Stimulated activated CD4-positive, alpha-beta T cell treated with anti-CD3 and anti-CD28 coated beads, Interleukin-1b, Interleukin-23, amount 100 ng/mL, for 48 hours (primary cell): ENCODE results near the gene OTUB2.
"Not testable (repeated sequence)": the region's sequence is repeated elsewhere in the genome, so short reads cannot be mapped to it uniquely, and the experiment has no call there.

Source experiments
- DNase-seq: peaks from one replicate; pipeline ENCODE4 v3.0.0-alpha.2; 2020

OTUB2 gene

DNA sequence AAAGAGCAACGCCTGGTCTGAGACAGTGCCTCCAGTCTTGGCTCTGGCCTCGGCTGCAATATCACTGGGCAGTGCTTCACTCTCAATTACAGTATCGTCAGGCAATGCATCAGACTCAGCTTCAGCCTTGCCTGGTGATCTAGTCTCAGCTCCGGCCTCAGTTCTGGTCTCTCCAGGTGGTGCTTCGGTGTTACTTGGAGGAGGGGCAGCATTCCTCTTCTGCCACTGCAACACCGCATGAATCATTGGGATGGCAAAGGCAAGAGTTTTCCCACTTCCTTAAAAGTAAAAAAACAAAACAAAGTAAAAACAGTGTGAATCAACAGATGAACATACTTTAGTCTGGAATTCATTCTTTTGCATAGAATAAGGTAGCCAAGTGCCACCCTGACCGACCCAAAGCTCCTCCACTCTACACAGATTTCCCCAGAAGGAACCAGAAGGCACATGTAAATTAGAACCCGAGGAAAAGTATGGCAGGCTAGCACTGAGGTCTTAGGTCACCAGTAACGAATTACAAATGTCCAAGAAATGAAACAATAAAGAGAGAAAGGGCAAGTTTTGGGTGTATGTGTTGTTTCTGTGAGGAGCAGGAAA, 36.3 kb downstream of the OTUB2 start:
- no peak for DNase-seq

DNA sequence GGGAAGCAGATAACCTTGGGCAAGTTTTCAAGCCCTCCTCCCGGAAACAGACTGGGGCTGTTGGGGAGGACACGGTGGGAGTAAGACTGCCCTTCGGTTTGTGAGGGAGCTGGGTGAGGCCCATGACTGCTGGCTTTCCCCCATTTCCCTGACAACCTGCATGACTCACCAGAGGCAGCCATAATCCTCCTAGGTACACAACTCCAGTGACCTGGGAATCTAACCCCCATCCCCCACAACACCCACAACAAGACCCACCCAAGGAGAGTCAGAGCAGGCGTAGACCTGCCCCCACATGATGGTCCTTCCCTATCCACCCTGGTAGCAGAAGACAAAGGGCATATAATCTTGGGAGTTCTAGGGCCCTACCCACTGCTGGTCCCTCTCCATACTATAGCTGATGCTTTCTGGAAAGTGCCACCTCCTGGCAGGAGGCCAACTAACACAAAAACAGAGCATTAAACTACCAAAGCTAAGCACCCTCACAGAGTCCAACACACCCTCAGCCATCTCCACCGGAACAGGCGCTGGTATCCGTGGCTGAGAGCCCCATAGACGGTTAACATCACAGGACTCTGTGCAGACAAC, 40.0 kb downstream of the OTUB2 start:
- DNase-seq = no peak

DNA sequence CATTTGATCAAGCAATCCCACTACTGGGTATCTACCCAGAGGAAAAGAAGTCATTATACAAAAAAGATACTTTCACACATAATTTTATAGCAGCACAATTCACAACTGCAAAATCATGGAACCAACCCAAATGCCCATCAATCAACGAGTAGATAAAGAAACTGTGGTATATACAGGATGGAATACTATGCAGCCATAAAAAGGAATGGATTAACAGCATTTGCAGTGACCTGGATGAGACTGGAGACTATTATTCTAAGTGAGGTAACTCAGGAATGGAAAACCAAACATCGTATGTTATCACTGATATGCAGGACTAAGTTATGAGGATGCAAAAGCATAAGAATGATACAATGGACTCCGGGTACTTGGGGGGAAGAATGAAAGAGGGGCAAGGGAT, 45.9 kb downstream of the OTUB2 start:
- not testable (repeated sequence) for DNase-seq

DNA sequence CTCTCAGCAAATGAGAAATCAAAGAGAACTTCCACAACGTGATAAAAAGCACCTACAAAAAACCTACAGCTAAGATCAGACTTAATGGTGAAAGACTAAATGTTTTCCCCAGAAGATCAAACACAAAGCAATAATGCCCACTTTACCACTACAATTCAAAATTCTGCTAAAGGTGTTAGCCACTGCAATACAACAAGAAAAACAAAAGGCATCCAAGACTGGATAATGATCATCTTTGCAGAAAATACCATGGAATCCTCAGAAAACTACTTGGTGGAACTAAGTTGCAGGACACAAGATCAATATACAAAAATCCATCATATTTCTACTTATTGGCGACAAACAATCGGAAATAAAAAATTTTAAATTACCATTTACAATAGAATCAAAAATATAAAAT, 48.4 kb downstream of the OTUB2 start:
- DNase-seq = no peak

DNA sequence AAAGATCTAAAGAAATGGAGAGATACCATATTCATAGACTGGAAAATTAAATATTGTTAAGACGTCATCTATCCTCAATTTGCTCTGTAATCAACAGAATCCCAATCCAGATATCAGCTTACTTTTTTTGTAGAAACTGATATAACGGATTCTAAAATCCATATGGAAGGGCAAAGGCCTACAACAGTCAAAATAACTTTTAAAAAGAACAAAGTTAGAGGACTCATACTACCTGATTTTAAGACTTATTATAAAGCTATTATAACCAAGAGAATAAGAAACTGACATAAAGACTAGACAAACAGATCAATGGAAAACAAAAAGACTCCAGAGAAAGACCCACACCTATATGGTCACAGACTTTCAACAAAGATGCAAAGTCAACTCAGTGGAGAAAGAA, 48.9 kb downstream of the OTUB2 start:
- no peak for DNase-seq

DNA sequence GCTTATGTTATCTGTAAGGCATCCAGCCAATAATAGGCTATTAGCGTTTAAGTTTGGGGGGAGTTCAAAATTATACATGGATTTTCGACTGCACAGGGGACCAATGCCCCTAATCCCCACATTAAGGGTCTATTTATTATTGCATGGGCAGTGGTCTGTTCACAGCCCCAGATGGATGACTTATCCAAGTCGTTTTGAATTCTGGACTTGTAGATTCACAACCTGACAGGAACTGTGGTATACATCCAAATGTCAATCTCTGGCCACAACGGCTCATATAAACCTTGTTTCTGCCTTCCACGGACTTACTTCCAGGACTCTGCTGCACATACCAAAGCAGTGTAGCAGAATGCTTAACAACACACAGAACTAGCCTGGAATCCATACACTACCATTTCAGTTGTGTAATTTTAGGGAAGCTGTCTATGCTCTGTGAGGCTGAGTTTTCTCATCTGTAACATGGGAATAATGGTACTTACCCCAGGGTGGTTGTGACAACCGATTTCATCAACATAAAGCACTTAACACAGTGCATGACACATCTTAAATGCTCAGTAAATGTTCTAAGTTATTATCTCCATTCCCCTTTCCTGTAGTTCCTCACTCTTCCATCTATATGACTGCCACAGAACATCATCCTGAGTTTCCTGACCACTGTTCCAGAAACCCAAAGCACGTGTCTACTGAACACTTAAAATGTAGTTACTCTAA, 51.1 kb downstream of the OTUB2 start:
- DNase-seq = no peak

DNA sequence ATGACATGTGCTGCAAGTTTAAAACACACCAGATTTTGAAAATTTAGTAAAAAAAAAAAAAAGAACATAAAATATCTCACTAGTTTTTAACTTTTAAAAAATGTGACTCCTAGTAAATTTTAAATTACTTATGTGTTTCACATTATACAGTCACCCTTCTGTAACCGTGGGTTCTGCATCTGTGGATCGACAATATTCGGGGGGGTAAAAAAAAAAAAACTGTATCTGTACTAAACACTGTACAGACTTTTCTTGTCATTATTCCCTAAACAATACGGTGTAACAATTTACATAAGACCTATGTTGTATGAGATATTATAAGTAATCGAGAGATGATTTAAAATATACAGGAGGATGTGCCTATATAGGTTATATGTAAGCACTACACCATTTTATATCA, 51.7 kb downstream of the OTUB2 start:
- DNase-seq = no peak

DNA sequence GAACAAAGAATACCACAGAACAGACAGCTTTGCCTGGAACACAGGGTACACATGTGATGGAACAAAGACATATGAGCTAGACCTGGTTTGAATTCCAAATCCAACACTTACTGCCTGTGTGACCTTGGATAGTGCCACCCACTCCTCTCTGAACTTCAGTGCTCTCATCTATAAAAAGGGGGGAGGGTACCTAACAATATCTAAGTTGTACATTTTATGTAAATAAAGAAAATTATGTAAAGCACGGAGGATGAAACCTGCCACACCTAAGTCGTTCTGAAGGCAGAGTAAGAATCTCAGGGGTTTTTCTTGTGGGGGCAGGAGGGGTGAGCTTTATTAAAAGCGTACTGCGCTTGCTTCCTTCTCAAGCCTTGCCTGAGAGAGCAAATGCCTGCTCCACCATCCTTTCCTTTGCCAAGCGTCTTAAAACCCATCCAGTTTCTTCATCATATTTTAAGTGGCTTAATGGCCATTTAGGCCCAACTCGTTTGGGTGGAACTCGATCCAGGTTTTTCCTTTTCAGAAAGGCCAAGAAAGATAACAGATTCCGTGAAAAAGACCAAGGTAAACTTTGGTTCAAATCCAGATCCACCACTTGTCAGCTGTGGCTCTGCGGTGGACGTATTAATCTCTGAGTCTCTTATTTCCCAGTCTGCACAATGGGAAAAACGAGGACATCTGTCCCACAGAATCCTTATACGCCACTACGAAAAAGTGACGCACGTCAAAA, 53.9 kb downstream of the OTUB2 start:
- no peak for DNase-seq

DNA sequence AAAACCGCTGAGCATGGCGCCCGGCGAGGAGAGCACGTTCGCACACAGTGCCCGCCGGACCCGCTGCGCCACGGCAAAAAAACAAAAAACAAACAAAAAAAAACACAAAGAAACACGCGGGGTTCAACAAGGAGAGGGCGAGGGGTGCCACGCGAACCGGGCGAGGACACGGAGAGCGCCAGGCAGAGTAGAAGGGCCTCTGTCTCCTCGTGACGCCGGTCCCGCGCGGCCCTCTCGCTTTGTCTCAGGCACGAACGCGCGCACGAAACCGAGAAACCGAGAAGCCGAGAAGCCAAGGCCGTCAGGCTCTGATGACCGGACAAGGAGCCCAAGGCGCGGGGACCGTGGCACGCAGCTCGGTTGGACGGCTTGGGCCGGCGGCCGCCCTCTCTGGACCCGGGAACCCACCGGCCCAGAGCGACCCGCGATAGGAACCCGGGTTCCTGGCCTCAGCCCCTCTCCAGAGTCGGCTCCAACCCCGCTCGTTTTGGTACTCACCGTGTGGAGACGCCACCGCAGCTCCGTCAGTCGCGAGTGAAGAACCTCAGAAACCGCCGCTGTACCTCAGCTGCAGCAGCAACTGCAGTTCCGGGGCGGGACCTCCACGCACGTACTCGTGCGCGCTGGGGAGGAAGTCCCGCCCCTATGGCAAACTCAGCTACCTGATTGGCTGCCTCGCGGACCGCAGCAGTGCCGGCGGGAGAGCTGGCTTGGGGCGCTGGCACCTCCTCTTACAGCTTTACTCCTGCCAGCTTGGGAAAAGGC, 54.7 kb downstream of the OTUB2 start, which contains the start of the genes DDX24 and IFI27L1:
Gene DDX24, minus strand, starts transcription at position 582 of the 765 bp plus-strand sequence. CDS start 1,460 bp downstream, outside the sequence.
Gene IFI27L1, plus strand, starts transcription at position 690 of the 765 bp plus-strand sequence. CDS start 15,628 bp downstream, outside the sequence.
- peak; percentile 97 for DNase-seq

DNA sequence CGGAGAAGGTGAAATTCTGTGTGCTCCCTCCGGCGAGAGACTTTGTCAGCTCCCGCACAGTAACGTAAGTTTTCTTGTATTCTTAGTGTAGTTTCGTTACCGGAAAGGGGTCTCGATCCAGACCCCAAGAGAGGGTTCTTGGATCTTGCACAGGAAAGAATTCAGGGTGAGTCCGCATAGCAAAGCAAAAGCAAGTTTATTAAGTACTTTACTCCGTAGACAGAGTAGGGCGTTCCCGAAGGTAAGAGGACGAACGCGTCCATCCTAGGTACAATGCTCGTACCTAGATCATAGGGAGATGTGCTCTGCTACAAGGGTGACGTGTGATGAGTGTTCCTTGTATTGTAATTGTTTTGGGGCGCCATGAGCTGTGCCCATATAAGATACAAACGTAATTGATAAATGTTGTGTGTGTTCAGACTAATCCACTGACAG, 55.3 kb downstream of the OTUB2 start:
- DNase-seq = peak; percentile 3

DNA sequence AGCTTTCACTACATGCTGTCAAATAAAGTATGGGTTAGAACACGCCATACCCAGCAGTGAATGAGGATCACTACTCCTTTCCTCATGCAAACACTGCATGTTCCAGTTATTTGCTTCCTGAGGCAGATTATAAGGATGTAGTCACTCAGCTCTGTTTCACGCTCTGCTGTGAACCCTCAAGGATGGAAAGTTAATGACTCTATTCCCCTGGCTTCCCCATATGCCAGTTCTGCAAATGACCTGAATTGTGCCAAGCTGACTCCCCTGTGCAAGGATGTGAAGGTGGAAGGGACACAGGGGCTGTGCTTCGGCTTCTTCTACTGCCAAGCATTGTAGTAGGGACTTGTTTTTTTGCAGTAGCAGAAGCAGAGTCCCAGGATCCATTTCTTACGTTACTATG, 61.8 kb downstream of the OTUB2 start:
- no peak for DNase-seq

DNA sequence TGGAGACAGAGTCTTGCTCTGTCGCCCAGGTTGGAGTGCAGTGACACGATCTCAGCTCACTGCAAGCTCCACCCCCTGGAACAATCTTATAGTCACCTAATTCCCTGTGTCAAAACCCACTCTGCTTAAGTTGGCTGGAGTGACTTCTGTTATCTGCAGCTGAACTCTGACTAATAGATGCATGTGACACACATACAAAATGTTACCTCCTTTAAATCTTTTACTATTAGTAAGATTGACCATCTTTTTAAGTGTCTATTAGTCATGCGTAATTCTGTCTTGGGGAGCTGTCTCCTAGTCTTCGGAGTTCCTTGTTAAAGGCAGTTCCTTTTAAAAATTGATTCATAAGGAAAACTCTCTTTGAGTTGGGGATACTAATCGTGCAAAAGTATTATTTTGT, 62.4 kb downstream of the OTUB2 start:
- DNase-seq = no peak

DNA sequence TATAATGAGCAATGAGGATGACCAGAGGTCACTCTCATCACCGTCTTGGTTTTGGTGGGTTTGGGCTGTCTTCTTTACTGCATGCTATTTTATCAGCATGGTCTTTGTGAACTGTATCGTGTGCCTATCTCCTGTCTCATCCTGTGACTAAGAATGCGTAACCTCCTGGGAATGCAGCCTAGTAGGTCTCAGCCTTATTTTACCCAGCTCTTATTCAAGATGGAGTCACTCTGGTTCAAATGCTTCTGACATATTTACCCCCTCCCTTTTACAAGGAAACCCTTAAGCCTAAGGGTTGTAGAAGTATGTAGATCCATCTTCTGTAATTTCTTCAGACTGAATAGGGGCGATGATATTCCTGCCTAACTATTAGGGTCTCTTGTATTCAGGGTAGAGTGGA, 63.3 kb downstream of the OTUB2 start:
- no peak for DNase-seq

DNA sequence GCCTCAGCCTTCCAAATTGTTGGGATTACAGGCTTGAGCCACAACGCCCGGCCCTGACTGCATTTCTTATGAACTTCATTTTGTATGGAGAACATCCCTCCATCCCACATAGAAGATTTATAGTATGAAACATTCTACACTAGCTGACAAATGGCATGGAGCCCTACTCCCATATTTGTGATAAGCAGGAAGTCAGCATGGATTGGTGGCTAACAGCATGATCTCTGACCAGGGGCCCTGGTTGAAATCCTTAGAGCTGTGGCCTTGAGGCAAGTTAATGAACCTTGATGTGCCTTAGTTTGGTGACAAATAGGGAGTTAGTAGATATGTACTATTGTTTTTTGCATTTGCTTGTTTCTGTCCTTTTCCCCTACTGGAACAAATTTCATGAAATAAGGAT, 67.3 kb downstream of the OTUB2 start:
- no peak for DNase-seq

DNA sequence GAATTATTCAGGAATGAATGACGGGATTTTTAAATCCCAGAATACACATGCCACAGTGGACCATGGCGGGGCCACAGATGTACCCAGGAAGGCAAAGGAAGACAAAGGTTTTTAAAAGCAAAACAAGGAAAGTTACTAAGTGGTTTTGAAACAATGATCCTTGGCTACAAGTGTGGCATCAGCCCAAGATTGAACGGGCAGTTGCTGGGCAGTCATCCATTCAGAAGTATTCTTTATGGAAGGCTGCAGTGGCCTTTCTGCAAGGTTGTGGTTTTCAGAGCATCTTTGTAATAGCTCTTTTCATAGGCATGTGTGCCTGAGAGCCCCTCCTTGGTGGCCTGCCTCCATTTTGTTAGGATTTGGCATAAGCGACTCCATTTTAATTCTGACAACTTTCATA, 71.0 kb downstream of the OTUB2 start:
- no peak for DNase-seq
